SU-DHL-6 (cell line): ENCODE results near the gene TBC1D10A.

Experiments used
- CTCF ChIP-seq: fragments of 200-600 bp; sonication (generic); IDR thresholded peaks from one replicate; pipeline ENCODE4 v1.5.1; 2017; ENCODE audit warnings: antibody characterized with exemption, mild to moderate bottlenecking, low read length, moderate library complexity; ENCODE audit not compliant: insufficient read depth, poor library complexity, severe bottlenecking
- EZH2phosphoT487 ChIP-seq: fragments of 200-600 bp; sonication (generic), shearing (Covaris generic); conservative IDR thresholded peaks from 2 replicates; pipeline ENCODE4 v1.6.1; 2018; ENCODE audit warnings: mild to moderate bottlenecking, antibody characterized with exemption, low read length, moderate library complexity, mixed read lengths

- TF ChIP-seq CTCF (no peak), EZH2phosphoT487 (no peak)
Observed at GRCh38 chr22:30249049-30250038, 77.4 kb downstream of the TBC1D10A start.
